IgD-negative memory B cell (primary cell): ENCODE measurements around the gene ARHGEF19. TPM values are rescaled to one million over a fixed set of nuclear protein-coding genes. Genes with fewer than 3 reads are reported as not detected.
"Not testable (repeated sequence)": the region's sequence is repeated elsewhere in the genome, so short reads cannot be mapped to it uniquely, and the experiment has no call there.

Experiments
- H3K27ac Mint-ChIP-seq, 3 donors: one replicate each; pipeline ENCODE4 v1.8.0; 2020 to 2022; ENCODE audit warnings: mild to moderate bottlenecking in 3 of 3, mixed read lengths in 3 of 3, moderate library complexity in 1 of 3
- H3K27me3 Mint-ChIP-seq: one replicate; pipeline ENCODE4 v1.8.0; 2021; ENCODE audit warnings: mixed read lengths
- H3K36me3 Mint-ChIP-seq: one replicate; pipeline ENCODE4 v1.8.0; 2020; ENCODE audit warnings: mild to moderate bottlenecking, mixed read lengths
- H3K4me1 Mint-ChIP-seq, 3 donors: one replicate each; pipeline ENCODE4 v1.8.0; 2020 to 2022; ENCODE audit warnings: mixed read lengths in 3 of 3, mild to moderate bottlenecking in 1 of 3
- H3K4me3 Mint-ChIP-seq, 4 donors: one replicate each; pipeline ENCODE4 v1.8.0; 2020 to 2022; ENCODE audit warnings: mild to moderate bottlenecking in 4 of 4, mixed read lengths in 4 of 4, moderate library complexity in 3 of 4
- H3K9me3 Mint-ChIP-seq, 3 donors: one replicate each; pipeline ENCODE4 v1.8.0; 2020 to 2021; ENCODE audit warnings: mixed read lengths in 3 of 3, mild to moderate bottlenecking in 1 of 3
- polyA plus RNA-seq: library from polyadenylated mRNA; unstranded; fragments of 300-500 nt; fragmentation: Illumina TruSeq; gene quantifications from one replicate; pipeline ENCODE4 v1.2.3, GENCODE V29; 2021

ARHGEF19 gene
- 10.5 TPM for polyA plus RNA-seq

- Mint-ChIP-seq H3K27ac (peak within 1 kb of the TSS in 1 of 3 donors; percentile 60), H3K9me3 (no peaks in the 10 kb centered on the region), H3K36me3 (no peaks in the 10 kb centered on the region), H3K4me1 (peaks cover 9 to 12% (median 10%) of the 10 kb centered on the region in 3 donors), H3K27me3 (peaks cover 5% of the 10 kb centered on the region), H3K4me3 (peak within 1 kb of the TSS in 1 of 4 donors; percentile 18)
Observed at GRCh38 chr1:16212251-16212961, at the start of gene ARHGEF19. ARHGEF19 (minus strand) TSS chr1:16212652; CDS start chr1:16209054, 3,598 bp downstream.

- Mint-ChIP-seq H3K27me3 (no peaks in the 10 kb centered on the region), H3K4me3 (no peak overlapping the region), H3K9me3 (no peaks in the 10 kb centered on the region), H3K36me3 (no peaks in the 10 kb centered on the region), H3K27ac (no peak overlapping the region), H3K4me1 (peaks cover 0 to 6% (median 2%) of the 10 kb centered on the region in 3 donors)
Observed at GRCh38 chr1:16262067-16262466, 49.6 kb upstream of the ARHGEF19 start.

GRCh38 chr1:16260814-16261213 is 48.4 kb upstream of the ARHGEF19 start:
- H3K27ac Mint-ChIP-seq, result no peak overlapping the region
- no peak overlapping the region for H3K4me3 Mint-ChIP-seq
- no peaks in the 10 kb centered on the region for H3K36me3 Mint-ChIP-seq
- H3K27me3 Mint-ChIP-seq, result no peaks in the 10 kb centered on the region
- H3K4me1 Mint-ChIP-seq, result no peaks in the 10 kb centered on the region
- no peaks in the 10 kb centered on the region for H3K9me3 Mint-ChIP-seq

- no peaks in the 10 kb centered on the region for H3K27me3 Mint-ChIP-seq
- no peaks in the 10 kb centered on the region for H3K4me1 Mint-ChIP-seq
- no peaks in the 10 kb centered on the region for H3K9me3 Mint-ChIP-seq
- H3K36me3 Mint-ChIP-seq, result peaks cover 2% of the 10 kb centered on the region
- H3K27ac Mint-ChIP-seq, result peak overlapping the region in 1 of 3 donors; percentile 47
- H3K4me3 Mint-ChIP-seq, result no peak overlapping the region
Observed at GRCh38 chr1:16258591-16259135, 46.2 kb upstream of the ARHGEF19 start.

GRCh38 chr1:16257968-16258367 is 45.5 kb upstream of the ARHGEF19 start:
- H3K27me3 Mint-ChIP-seq, result no peaks in the 10 kb centered on the region
- H3K9me3 Mint-ChIP-seq, result no peaks in the 10 kb centered on the region
- H3K4me1 Mint-ChIP-seq, result no peaks in the 10 kb centered on the region
- no peak overlapping the region for H3K27ac Mint-ChIP-seq
- no peak overlapping the region for H3K4me3 Mint-ChIP-seq
- H3K36me3 Mint-ChIP-seq, result peaks cover 2% of the 10 kb centered on the region

- not testable (repeated sequence) for H3K27me3 Mint-ChIP-seq, H3K4me3 Mint-ChIP-seq, H3K36me3 Mint-ChIP-seq, H3K9me3 Mint-ChIP-seq, H3K4me1 Mint-ChIP-seq, H3K27ac Mint-ChIP-seq
Observed at GRCh38 chr1:16257556-16257955, 45.1 kb upstream of the ARHGEF19 start.

- H3K9me3 Mint-ChIP-seq, result no peaks in the 10 kb centered on the region
- peaks cover 4% of the 10 kb centered on the region for H3K36me3 Mint-ChIP-seq
- peak overlapping the region in 1 of 3 donors; percentile 47 for H3K27ac Mint-ChIP-seq
- H3K4me1 Mint-ChIP-seq, result no peaks in the 10 kb centered on the region
- H3K27me3 Mint-ChIP-seq, result no peaks in the 10 kb centered on the region
- no peak overlapping the region for H3K4me3 Mint-ChIP-seq
Observed at GRCh38 chr1:16256478-16256877, 44.0 kb upstream of the ARHGEF19 start.

GRCh38 chr1:16254263-16254928 is 41.9 kb upstream of the ARHGEF19 start:
- Mint-ChIP-seq H3K9me3 (no peaks in the 10 kb centered on the region), H3K36me3 (peaks cover 4% of the 10 kb centered on the region), H3K27ac (peak overlapping the region in 1 of 3 donors; percentile 35), H3K4me3 (no peak overlapping the region), H3K27me3 (no peaks in the 10 kb centered on the region), H3K4me1 (peaks cover 0 to 6% (median under 1%) of the 10 kb centered on the region in 3 donors)

- H3K9me3 Mint-ChIP-seq, result no peaks in the 10 kb centered on the region
- H3K27me3 Mint-ChIP-seq, result no peaks in the 10 kb centered on the region
- H3K27ac Mint-ChIP-seq, result no peak overlapping the region
- H3K4me3 Mint-ChIP-seq, result no peak overlapping the region
- peaks cover 4% of the 10 kb centered on the region for H3K36me3 Mint-ChIP-seq
- peaks cover 3 to 16% (median 10%) of the 10 kb centered on the region in 3 donors for H3K4me1 Mint-ChIP-seq
Observed at GRCh38 chr1:16253332-16253922, 41.0 kb upstream of the ARHGEF19 start.

GRCh38 chr1:16252912-16253311 is 40.5 kb upstream of the ARHGEF19 start:
- H3K27ac Mint-ChIP-seq, result no peak overlapping the region
- H3K27me3 Mint-ChIP-seq, result no peaks in the 10 kb centered on the region
- peaks cover 3 to 16% (median 10%) of the 10 kb centered on the region in 3 donors for H3K4me1 Mint-ChIP-seq
- H3K36me3 Mint-ChIP-seq, result peaks cover 4% of the 10 kb centered on the region
- H3K9me3 Mint-ChIP-seq, result no peaks in the 10 kb centered on the region
- no peak overlapping the region for H3K4me3 Mint-ChIP-seq

GRCh38 chr1:16251381-16251780 is 38.9 kb upstream of the ARHGEF19 start:
- Mint-ChIP-seq H3K27ac (no peak overlapping the region), H3K27me3 (no peaks in the 10 kb centered on the region), H3K36me3 (peaks cover 4% of the 10 kb centered on the region), H3K4me3 (no peak overlapping the region), H3K4me1 (peaks cover 5 to 16% (median 10%) of the 10 kb centered on the region in 3 donors), H3K9me3 (no peaks in the 10 kb centered on the region)

GRCh38 chr1:16250524-16251251 is 38.2 kb upstream of the ARHGEF19 start:
- H3K4me3 Mint-ChIP-seq, result no peak overlapping the region
- peaks cover 5 to 16% (median 10%) of the 10 kb centered on the region in 3 donors for H3K4me1 Mint-ChIP-seq
- no peaks in the 10 kb centered on the region for H3K27me3 Mint-ChIP-seq
- H3K9me3 Mint-ChIP-seq, result no peaks in the 10 kb centered on the region
- H3K27ac Mint-ChIP-seq, result no peak overlapping the region
- H3K36me3 Mint-ChIP-seq, result peaks cover 4% of the 10 kb centered on the region

GRCh38 chr1:16249596-16250241 is 37.3 kb upstream of the ARHGEF19 start:
- H3K4me1 Mint-ChIP-seq, result peaks cover 8 to 16% (median 10%) of the 10 kb centered on the region in 3 donors
- H3K9me3 Mint-ChIP-seq, result no peaks in the 10 kb centered on the region
- H3K27me3 Mint-ChIP-seq, result no peaks in the 10 kb centered on the region
- peaks cover 4% of the 10 kb centered on the region for H3K36me3 Mint-ChIP-seq
- H3K4me3 Mint-ChIP-seq, result no peak overlapping the region
- H3K27ac Mint-ChIP-seq, result peak overlapping the region in 2 of 3 donors; percentile 53 to 80
